ENCODE results near the gene PAM16. TPM values are rescaled to one million over a fixed set of nuclear protein-coding genes. Genes with fewer than 3 reads are reported as not detected.

Gene PAM16
- total and polyA plus RNA-seq, 4 donors = 14.0 to 70.5 (median 29.6) TPM

- Histone ChIP-seq H3K9ac (ENCODE audit: low read depth in 1 of 2, low read length in 2 of 2) (no peak overlapping the region), H3K27ac (ENCODE audit: low read depth in 1 of 2, low read length in 2 of 2) (no peak overlapping the region), H3K36me3 (ENCODE audit: control insufficient read depth in 4 of 4, insufficient read depth in 3 of 4, low read depth in 1 of 4, low read length in 3 of 4) (no peaks in the 10 kb centered on the region), H3K4me1 (ENCODE audit: control insufficient read depth in 4 of 4, insufficient read depth in 4 of 4, low read length in 3 of 4) (peaks cover 2 to 17% (median 7%) of the 10 kb centered on the region in 4 donors), H3K27me3 (ENCODE audit: control insufficient read depth in 4 of 4, insufficient read depth in 4 of 4, low read length in 3 of 4) (no peaks in the 10 kb centered on the region), H3K4me3 (ENCODE audit: low read depth in 1 of 3, low read length in 3 of 3) (no peak overlapping the region), H3K9me3 (ENCODE audit: control insufficient read depth in 4 of 4, low read length in 3 of 4) (no peaks in the 10 kb centered on the region)
- TF ChIP-seq CTCF (IDR thresholded peaks at IDR 0.05; ENCODE audit: low read depth, low read length, missing input control) (no peak), REST (IDR thresholded peaks at IDR 0.05) (no peak), EGR1 (IDR thresholded peaks at IDR 0.05; ENCODE audit: low read depth in 2 of 2) (no peak), GABPA (IDR thresholded peaks at IDR 0.05 in 1 of 2, conservative IDR thresholded peaks at IDR 0.05 in 1 of 2) (no peak), HNF4G (IDR thresholded peaks at IDR 0.05) (no peak), RAD21 (IDR thresholded peaks at IDR 0.05) (no peak), FOXA1 (IDR thresholded peaks at IDR 0.05) (no peak), FOXA2 (IDR thresholded peaks at IDR 0.05) (no peak)
- TF ChIP-seq, protein P1, sequence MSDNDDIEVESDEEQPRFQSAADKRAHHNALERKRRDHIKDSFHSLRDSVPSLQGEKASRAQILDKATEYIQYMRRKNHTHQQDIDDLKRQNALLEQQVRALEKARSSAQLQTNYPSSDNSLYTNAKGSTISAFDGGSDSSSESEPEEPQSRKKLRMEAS (IDR thresholded peaks at IDR 0.05) = no peak
- 94% methylated on average over 4 of the region's 4 CpGs for WGBS
- DNase-seq (ENCODE audit: low spot score) = no peak
These were observed 59.4 kb downstream of the PAM16 start for GRCh38 chr16:4291699-4292098.

Other genes starting within 250 kb of the PAM16 start
- 10 to 100 TPM in 1 of 2 donors, 1 to 10 TPM in 1; 9.6 to 25.1 TPM for gene ADCY9, start 234.9 kb downstream of the PAM16 start, total RNA-seq
- 10 to 100 TPM in 1 of 2 donors, 1 to 10 TPM in 1; 3.6 to 12.5 TPM for gene ADCY9, start 234.9 kb downstream of the PAM16 start, polyA plus RNA-seq
- under 1 TPM; 0.14 to 0.17 TPM for gene SRL, start 109.2 kb downstream of the PAM16 start, total RNA-seq
- gene SRL, start 109.2 kb downstream of the PAM16 start, polyA plus RNA-seq = under 1 TPM; 0.17 to 0.22 TPM
- 1 to 10 TPM; 2.8 to 3.8 TPM for gene TFAP4, start 78.3 kb downstream of the PAM16 start, total RNA-seq
- gene TFAP4, start 78.3 kb downstream of the PAM16 start, polyA plus RNA-seq = 1 to 10 TPM; 1.5 to 3.5 TPM
- gene GLIS2, start 35.3 kb downstream of the PAM16 start, total RNA-seq = 1 to 10 TPM; 1.0 to 1.2 TPM
- 1 to 10 TPM in 1 of 2 donors, under 1 TPM in 1; 0.68 to 1.4 TPM for gene GLIS2, start 35.3 kb downstream of the PAM16 start, polyA plus RNA-seq
- gene VASN, start 20.5 kb upstream of the PAM16 start, total RNA-seq = 10 to 100 TPM; 19.7 to 22.7 TPM
- gene VASN, start 20.5 kb upstream of the PAM16 start, polyA plus RNA-seq = 10 to 100 TPM in 1 of 2 donors, 1 to 10 TPM in 1; 6.2 to 26.9 TPM
- gene CORO7, start 65.3 kb upstream of the PAM16 start, total RNA-seq = 10 to 100 TPM; 16.0 to 21.5 TPM
- gene CORO7, start 65.3 kb upstream of the PAM16 start, polyA plus RNA-seq = 10 to 100 TPM in 1 of 2 donors, 1 to 10 TPM in 1; 7.3 to 10.0 TPM
- 10 to 100 TPM; 39.6 to 86.3 TPM for gene DNAJA3, start 74.5 kb upstream of the PAM16 start, total RNA-seq
- gene DNAJA3, start 74.5 kb upstream of the PAM16 start, polyA plus RNA-seq = 10 to 100 TPM; 57.2 to 73.9 TPM
- gene NMRAL1, start 123.3 kb upstream of the PAM16 start, total RNA-seq = 10 to 100 TPM; 20.1 to 21.8 TPM
- 10 to 100 TPM; 34.8 to 45.4 TPM for gene NMRAL1, start 123.3 kb upstream of the PAM16 start, polyA plus RNA-seq
- 10 to 100 TPM; 11.4 to 45.7 TPM for gene HMOX2, start 125.1 kb upstream of the PAM16 start, total RNA-seq
- 10 to 100 TPM; 77.3 to 81.5 TPM for gene HMOX2, start 125.1 kb upstream of the PAM16 start, polyA plus RNA-seq
- 1 to 10 TPM; 4.4 to 8.4 TPM for gene CDIP1, start 187.5 kb upstream of the PAM16 start, total RNA-seq
- 10 to 100 TPM; 15.7 to 18.6 TPM for gene CDIP1, start 187.5 kb upstream of the PAM16 start, polyA plus RNA-seq
- gene C16orf96, start 205.0 kb upstream of the PAM16 start, total RNA-seq = under 1 TPM; 0.09 to 0.25 TPM
- under 1 TPM; 0.06 to 0.07 TPM for gene C16orf96, start 205.0 kb upstream of the PAM16 start, polyA plus RNA-seq